HG03196 (cell line): ENCODE measurements around the gene DUSP7.
A peak's percentile ranks its signal among the peaks of the same experiment; 100 is the strongest.

Experiments used
- ATAC-seq: cut with Tn5 transposase; IDR thresholded peaks from one replicate; pipeline ENCODE4 v1.9.1; 2021; ENCODE audit not compliant: unreplicated experiment

DUSP7 gene

GRCh38 chr3:52056521-52056967 lies at the start of gene DUSP7:
TSS of gene DUSP7 (minus strand) at chr3:52056571. CDS start at chr3:52056366, 205 bp downstream.
- peak; percentile 27 for ATAC-seq

DNA sequence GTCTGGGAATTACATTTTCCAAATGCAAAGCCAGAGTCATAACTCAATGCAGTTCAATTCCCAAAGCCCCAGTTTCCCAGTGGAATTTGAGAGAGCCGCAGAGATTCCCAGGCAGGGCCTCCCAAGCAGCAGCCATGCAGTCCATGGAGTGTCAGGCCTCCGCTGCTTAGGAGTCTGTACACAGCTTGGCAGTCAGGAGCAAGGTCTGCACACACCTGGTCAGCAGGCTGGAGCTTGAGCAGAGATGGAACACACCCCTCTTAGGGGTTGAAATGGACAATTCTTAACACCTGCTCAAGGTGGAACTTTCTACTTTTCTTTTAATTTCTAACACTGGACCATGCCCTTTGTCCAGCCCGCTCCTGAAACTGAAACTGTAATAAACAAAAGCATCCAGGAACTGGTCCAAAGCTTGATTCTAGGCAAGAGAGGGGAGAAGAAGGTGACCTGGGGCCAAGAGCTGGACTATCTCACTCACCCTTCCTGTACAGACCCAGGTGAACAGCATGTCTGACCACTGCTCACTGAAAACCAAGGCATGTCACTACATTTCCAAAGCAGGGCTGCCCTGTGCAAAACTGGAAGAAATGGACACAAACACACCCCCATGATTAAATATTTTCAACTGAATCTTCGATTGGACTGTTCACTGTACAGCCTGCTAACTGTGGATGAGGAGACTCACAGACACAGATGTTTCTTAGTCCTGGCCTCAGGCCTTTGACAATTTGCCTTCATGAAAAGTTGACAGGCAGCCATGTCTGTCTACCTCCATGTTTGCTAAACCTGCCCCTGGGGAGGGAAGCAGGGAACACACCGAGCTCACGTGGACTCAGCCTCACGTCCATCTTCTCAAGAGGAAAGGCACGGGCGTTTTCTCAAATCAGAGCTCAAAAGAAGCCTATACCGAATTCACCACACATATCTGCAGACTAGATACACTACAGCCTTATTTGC lies 48.6 kb upstream of the DUSP7 start:
- no peak for ATAC-seq

DNA sequence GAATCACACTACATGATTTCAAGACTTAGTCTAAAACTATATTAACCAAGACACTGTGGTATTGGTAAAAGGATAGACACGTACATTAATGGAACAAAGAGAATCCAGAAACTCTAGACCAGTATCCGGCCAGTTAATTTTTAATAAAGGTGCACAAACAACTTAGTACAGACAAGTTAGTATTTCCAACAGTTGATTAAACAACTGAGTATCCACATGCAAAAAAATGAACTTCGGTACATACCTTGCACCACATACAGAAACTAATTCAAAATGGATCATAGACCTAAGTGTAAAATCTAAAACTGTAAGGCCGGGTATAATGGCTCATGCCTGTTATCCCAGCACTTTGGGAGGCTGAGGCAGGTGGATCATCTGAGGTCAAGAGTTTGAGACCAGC lies 46.6 kb upstream of the DUSP7 start:
- no peak for ATAC-seq

DNA sequence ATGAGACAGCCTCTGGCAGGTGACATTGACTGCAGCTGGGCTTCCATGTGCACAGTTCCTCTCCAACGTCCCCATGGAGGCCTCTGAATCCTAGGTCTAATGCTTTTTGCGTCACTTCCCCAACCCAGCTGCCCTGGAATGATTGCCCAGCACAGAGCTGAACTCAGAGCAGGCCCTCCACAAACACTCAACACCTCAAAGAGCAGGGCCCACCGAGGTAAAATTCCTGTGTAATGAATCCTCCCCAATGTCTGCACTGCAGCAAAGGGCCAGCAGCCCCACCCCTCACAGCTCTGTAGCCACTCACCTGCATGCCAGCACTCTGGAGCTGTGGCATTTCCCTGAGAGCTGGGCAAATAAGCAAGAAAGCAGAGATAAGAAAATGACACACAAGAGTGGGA lies 42.6 kb upstream of the DUSP7 start:
- no peak for ATAC-seq

DNA sequence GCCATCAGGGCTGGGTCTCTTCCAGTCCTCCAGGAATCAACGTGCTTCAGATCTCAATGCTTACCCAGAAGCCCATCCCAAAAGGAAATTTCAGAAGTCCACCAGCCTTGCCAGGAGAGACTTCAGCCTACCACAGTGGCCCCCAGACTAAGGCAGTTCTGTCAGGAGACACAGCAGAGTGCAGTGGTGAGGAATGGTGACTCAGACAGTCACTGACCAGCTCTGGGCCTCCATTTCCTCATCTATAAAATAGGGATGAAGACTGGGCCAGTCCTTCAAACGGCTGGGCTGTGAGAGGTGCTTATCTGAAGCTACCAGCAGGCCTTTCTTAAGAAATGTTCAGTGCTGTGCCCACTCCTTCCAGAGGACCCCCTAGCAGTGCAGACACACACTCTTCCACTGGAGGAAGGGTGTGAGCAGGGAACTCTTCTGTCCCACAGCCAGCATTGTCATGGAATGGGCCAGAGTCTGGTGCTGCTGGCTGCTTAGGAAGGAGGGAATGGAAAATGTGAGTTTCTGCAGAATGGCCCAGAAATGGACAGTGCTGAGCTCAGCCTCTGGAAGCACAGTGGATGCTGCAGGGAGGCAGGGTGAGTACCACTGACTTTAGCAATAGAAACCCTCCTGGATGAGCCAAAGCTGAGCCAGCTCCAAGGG lies 41.6 kb upstream of the DUSP7 start:
- ATAC-seq = no peak

GRCh38 chr3:52095990-52096775 lies 39.8 kb upstream of the DUSP7 start:
- ATAC-seq = no peak

GRCh38 chr3:52094571-52095485 lies 38.5 kb upstream of the DUSP7 start:
- no peak for ATAC-seq

GRCh38 chr3:52093756-52094545 lies 37.6 kb upstream of the DUSP7 start:
- no peak for ATAC-seq

- ATAC-seq = no peak
Observed at GRCh38 chr3:52092891-52093290, 36.5 kb upstream of the DUSP7 start.

GRCh38 chr3:52092271-52092660 lies 35.9 kb upstream of the DUSP7 start:
- no peak for ATAC-seq

DNA sequence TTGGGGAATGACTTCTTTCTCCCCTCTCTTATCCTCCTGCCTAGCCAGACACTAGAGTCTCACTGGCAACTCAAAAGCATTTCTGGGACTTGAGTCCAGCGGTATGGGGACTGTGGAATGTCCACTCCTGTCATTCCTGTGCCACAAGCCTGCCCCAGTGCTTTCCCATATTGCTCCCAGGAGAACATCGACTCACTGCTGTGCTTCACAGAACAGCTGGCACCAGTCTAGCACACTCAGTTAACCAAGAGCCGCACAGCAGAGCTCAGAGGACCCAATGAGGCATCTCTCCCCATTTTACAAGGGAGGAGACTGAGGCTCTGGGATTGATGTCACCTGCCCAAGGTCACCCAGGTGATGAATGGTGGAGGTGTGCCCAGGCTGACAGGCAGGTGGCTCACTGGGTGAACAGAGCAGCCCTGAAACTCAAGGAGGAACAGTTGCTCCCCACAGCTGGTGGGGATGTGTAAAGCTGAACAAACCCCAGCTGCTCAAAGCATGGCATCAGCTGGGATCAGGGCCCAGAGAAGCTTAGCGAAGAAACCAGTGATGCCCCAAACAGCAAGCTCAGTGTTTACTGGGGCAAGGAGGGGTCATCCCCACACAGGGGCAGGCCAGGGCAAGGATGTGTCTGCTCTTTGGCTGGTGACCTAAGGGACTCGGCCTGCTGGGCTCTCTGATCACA lies 35.4 kb upstream of the DUSP7 start:
- ATAC-seq = no peak

- ATAC-seq = no peak
Observed at GRCh38 chr3:52090933-52091468, 34.6 kb upstream of the DUSP7 start.

DNA sequence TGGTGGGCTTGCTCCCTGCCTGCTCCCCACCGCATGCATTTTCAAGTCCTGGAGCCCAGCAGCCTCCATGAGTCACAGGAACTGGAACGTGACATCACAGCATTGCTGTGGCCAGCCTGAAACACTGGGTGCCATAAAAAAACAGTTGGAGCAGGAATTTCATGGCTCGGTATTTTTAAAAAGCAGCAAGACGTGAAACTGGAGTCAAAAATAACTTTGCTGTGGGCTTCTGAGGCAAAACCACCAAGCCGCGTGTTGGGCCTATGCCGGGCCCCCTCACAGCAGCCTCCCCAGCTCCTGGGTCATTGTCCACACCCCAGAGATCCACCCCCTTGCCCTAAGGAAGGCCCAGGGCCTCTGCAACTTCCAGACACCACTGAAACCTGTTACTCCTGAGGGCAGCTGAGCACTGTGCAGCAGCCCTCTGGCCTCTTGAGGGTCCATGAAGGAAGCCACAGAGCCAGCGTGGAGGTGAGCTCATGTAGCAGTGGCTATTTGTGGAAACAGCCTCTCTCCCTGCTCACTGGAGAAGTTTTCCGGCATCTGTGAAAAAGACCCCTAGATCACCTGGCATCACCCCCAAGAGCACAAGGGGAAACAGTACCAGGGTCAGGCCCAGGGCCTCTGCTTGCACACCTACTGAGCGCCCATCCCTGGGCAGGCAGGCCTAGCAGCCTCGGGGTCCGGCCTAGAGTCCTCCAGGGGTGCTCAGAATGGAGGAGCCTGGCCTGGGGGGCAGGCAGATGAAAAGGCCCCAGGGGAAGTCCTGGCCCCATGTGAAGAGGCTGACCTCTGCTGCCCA lies 34.0 kb upstream of the DUSP7 start:
- ATAC-seq = no peak

GRCh38 chr3:52089691-52090090 lies 33.3 kb upstream of the DUSP7 start:
- ATAC-seq = no peak

DNA sequence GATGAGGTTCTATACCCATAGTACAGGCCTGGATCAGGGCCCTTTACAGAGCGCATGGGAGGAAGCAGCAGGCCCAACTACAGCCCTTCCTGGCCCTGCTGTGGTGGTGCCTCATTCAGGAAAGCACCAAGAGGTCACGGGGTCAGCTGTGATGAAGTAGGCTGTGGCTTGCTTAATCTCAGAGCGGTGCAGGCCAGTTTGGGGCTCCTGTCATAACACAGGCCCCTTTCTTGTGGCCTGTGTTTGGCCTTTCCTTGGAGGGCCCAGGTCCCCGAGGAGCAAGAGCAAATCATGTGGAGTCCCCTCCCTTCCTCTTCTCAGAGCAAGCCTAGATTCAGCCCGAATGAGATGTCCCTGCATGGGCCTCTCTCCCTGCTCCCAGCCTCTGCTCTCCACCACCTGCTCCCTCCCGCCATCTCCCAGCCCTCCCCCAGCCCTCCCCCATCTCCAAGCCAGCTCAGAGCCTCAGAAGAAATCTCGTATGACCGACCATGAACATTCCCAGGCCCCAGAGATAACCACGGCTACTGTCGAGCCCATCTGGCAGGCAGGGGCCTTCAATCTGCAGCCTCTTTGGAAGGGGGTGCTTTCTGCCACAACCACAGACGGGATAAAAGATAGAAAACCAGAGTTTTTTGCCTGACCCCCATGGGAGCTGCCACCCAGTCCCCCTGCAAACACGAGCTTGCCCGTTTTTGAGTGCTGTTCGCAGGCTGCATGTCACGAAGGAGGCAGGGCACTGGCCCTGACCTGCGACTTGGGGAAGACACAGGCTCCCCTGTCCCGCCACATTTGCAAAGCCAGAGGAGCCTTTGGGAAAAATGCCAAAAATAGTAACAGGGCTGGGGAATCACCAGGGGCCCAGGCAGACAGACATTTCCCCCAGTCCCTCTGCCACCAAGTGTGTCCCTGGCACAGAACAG lies 32.3 kb upstream of the DUSP7 start:
- no peak for ATAC-seq

DNA sequence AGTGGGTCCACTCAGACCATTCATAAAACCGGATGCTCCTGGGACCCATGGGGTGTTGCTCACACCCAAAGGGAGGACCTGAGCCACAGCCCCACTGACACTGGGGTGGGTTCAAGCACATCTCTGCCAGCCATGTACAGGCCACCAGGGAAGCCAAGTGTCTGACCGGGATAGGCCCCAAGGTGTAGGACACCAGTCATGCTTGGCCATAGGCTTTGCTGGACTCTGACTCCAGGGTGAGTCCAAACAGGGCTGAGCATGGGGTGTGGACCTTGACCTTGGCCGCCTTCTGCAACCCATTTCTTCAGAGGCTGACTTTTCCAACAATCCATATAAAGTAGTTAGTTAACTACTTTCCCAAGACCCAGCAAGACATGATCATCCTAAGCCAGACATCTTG lies 31.4 kb upstream of the DUSP7 start:
- ATAC-seq = no peak
